GM23338 (cell line): Measurements from ENCODE around the gene MBNL1. TPM values are rescaled to one million over a fixed set of nuclear protein-coding genes. Genes with fewer than 3 reads are reported as not detected.
"Not testable (repeated sequence)": the region's sequence is repeated elsewhere in the genome, so short reads cannot be mapped to it uniquely, and the experiment has no call there.

Experiments used
- ATAC-seq: fragments of 200-7000 bp; cut with Tn5 transposase; 3 replicates; pipeline ENCODE4 v1.9.1; 2020
- DNase-seq: peaks from one replicate; pipeline ENCODE4 v3.0.0-alpha.2; 2015; ENCODE audit warnings: low spot score
- H2AFZ ChIP-seq: fragments of 200-600 bp; sonication (generic); 2 replicates; pipeline ENCODE4 v1.8.0; 2016; ENCODE audit warnings: antibody characterized with exemption, mild to moderate bottlenecking, moderate library complexity
- H3F3A ChIP-seq: fragments of 200-600 bp; sonication (generic); replicated peaks from 2 replicates; pipeline ENCODE4 v1.8.0; 2017; ENCODE audit warnings: antibody characterized with exemption, mixed run types, low read depth
- H3K27ac ChIP-seq: fragments of 200-600 bp; sonication (generic); 2 replicates; pipeline ENCODE4 v1.6.1; 2016; ENCODE audit warnings: low read depth
- H3K27me3 ChIP-seq: fragments of 200-600 bp; sonication (generic); 2 replicates; pipeline ENCODE4 v1.8.0; 2016; ENCODE audit warnings: mild to moderate bottlenecking, mixed run types, moderate library complexity; ENCODE audit not compliant: insufficient read depth
- H3K36me3 ChIP-seq: fragments of 200-600 bp; sonication (generic); 2 replicates; pipeline ENCODE4 v1.8.0; 2016; ENCODE audit warnings: mild to moderate bottlenecking; ENCODE audit not compliant: insufficient read depth
- H3K4me1 ChIP-seq: fragments of 200-600 bp; sonication (generic); 2 replicates; pipeline ENCODE4 v1.8.0; 2016; ENCODE audit warnings: mild to moderate bottlenecking, moderate library complexity; ENCODE audit not compliant: insufficient read depth
- H3K4me2 ChIP-seq: fragments of 200-600 bp; sonication (generic); 2 replicates; pipeline ENCODE4 v1.7.1; 2017; ENCODE audit warnings: mixed run types
- H3K4me3 ChIP-seq: fragments of 200-600 bp; sonication (generic); 2 replicates; pipeline ENCODE4 v1.6.1; 2016; ENCODE audit warnings: mixed run types
- H3K79me2 ChIP-seq: fragments of 200-600 bp; sonication (generic); replicated peaks from 2 replicates; pipeline ENCODE4 v1.8.0; 2017; ENCODE audit warnings: mild to moderate bottlenecking; ENCODE audit not compliant: insufficient read depth
- H3K9me2 ChIP-seq: fragments of 200-600 bp; sonication (generic); 2 replicates; pipeline ENCODE4 v1.8.0; 2017; ENCODE audit not compliant: insufficient read depth
- H4K20me1 ChIP-seq: fragments of 200-600 bp; sonication (generic); replicated peaks from 2 replicates; pipeline ENCODE4 v1.8.0; 2017; ENCODE audit warnings: mild to moderate bottlenecking; ENCODE audit not compliant: insufficient read depth
- H3K27ac Mint-ChIP-seq: 2 replicates; pipeline ENCODE4 v1.8.0; 2020; ENCODE audit warnings: inconsistent platforms, mild to moderate bottlenecking, moderate library complexity, mixed read lengths
- H3K27me3 Mint-ChIP-seq: 3 replicates; pipeline ENCODE4 v1.8.0; 2022; ENCODE audit warnings: low read depth, mild to moderate bottlenecking, moderate library complexity, mixed read lengths, inconsistent platforms; ENCODE audit not compliant: insufficient read depth, poor library complexity
- H3K36me3 Mint-ChIP-seq: 3 replicates; pipeline ENCODE4 v1.8.0; 2021; ENCODE audit warnings: low read depth, mild to moderate bottlenecking, inconsistent platforms, moderate library complexity, mixed read lengths
- H3K4me1 Mint-ChIP-seq: 3 replicates; pipeline ENCODE4 v1.8.0; 2020; ENCODE audit warnings: mild to moderate bottlenecking, inconsistent platforms, mixed read lengths
- H3K4me3 Mint-ChIP-seq: 3 replicates; pipeline ENCODE4 v1.8.0; 2021; ENCODE audit warnings: moderate library complexity, mild to moderate bottlenecking, inconsistent platforms, mixed read lengths
- H3K9me3 Mint-ChIP-seq: 3 replicates; pipeline ENCODE4 v1.8.0; 2020; ENCODE audit warnings: moderate library complexity, mild to moderate bottlenecking, inconsistent platforms, mixed read lengths
- CTCF ChIP-seq, 2 experiments: fragments of 200-600 bp in 1 of 2; sonication (generic) in 1 of 2; conservative IDR thresholded peaks; 2 replicates each; pipeline versions ENCODE4 v1.5.1 to v1.6.1; 2016 to 2017; ENCODE audit warnings: antibody characterized with exemption in 2 of 2, low read depth in 2 of 2, mild to moderate bottlenecking in 2 of 2, moderate library complexity in 1 of 2
- ETS1 ChIP-seq: IDR thresholded peaks from 2 replicates; pipeline ENCODE4 v1.6.1; 2016; ENCODE audit warnings: antibody characterized with exemption
- EZH2 ChIP-seq: fragments of 200-600 bp; sonication (generic); IDR thresholded peaks from one replicate; pipeline ENCODE4 v1.8.0; 2017; ENCODE audit warnings: antibody characterized with exemption, mild to moderate bottlenecking, low read depth; ENCODE audit not compliant: unreplicated experiment
- EZH2phosphoT487 ChIP-seq: fragments of 200-600 bp; sonication (generic); IDR thresholded peaks from one replicate; pipeline ENCODE4 v1.8.1; 2018; ENCODE audit warnings: antibody characterized with exemption; ENCODE audit not compliant: unreplicated experiment
- JUNB ChIP-seq: IDR thresholded peaks from one replicate; pipeline ENCODE4 v1.6.1; 2016; ENCODE audit warnings: antibody characterized with exemption; ENCODE audit not compliant: unreplicated experiment
- NANOG ChIP-seq: IDR thresholded peaks from 2 replicates; pipeline ENCODE4 v1.6.1; 2016; ENCODE audit warnings: antibody characterized with exemption, borderline replicate concordance
- POLR2AphosphoS5 ChIP-seq: IDR thresholded peaks from 2 replicates; pipeline ENCODE4 v1.6.1; 2016; ENCODE audit warnings: antibody characterized with exemption, low read depth
- REST ChIP-seq: IDR thresholded peaks from one replicate; pipeline ENCODE4 v1.6.1; 2018; ENCODE audit warnings: antibody characterized with exemption; ENCODE audit not compliant: unreplicated experiment
- STAT1 ChIP-seq: IDR thresholded peaks from one replicate; pipeline ENCODE4 v1.6.1; 2016; ENCODE audit warnings: antibody characterized with exemption; ENCODE audit not compliant: unreplicated experiment
- ZNF114 ChIP-seq: fragments of 250-450 bp; sonication (Bioruptor Pico); IDR thresholded peaks from 2 replicates; pipeline ENCODE4 v1.5.0; 2020; ENCODE audit warnings: mild to moderate bottlenecking, moderate library complexity
- ZNF331 ChIP-seq: fragments of 250-450 bp; sonication (Bioruptor Pico); IDR thresholded peaks from 2 replicates; pipeline ENCODE4 v1.5.0; 2020; ENCODE audit warnings: low read depth, mild to moderate bottlenecking, moderate library complexity
- polyA plus RNA-seq: library from polyadenylated mRNA; unstranded; fragments of >200 nt; fragmentation: Nextera tagmentation; extraction: Ambion mirVana; gene quantifications from 2 replicates; pipeline ENCODE4 v1.2.1, GENCODE V29; 2016
- total RNA-seq: library from RNA; depleted of rRNA; stranded (reverse); fragments of >200 nt; shearing (Covaris generic); gene quantifications from 2 replicates; pipeline ENCODE4 v1.2.3, GENCODE V29; 2014

Gene MBNL1
- total and polyA plus RNA-seq, 2 experiments from 2014 or later = 9.4 to 23.2 TPM

GRCh38 chr3:152335273-152335672 lies 66.5 kb downstream of the MBNL1 start:
- DNase-seq (no peak), ATAC-seq (no peak)
- H3K4me3 ChIP-seq = no peak overlapping the region
- no peaks in the 10 kb centered on the region for H3K4me1 ChIP-seq
- Mint-ChIP-seq H3K4me3 (no peak overlapping the region), H3K4me1 (peaks cover 4% of the 10 kb centered on the region; the same call in 2 of the 3 replicates), H3K27ac (no peak overlapping the region), H3K36me3 (no peaks in the 10 kb centered on the region), H3K9me3 (no peaks in the 10 kb centered on the region), H3K27me3 (no peaks in the 10 kb centered on the region)
- H3F3A ChIP-seq = no peaks in the 10 kb centered on the region
- no peaks in the 10 kb centered on the region for H3K9me2 ChIP-seq
- H3K36me3 ChIP-seq = no peaks in the 10 kb centered on the region
- H3K27ac ChIP-seq = no peak overlapping the region
- TF ChIP-seq POLR2AphosphoS5 (no peak), ZNF114 (no peak), JUNB (no peak), EZH2 (no peak), CTCF (conservative IDR thresholded peaks at IDR 0.05; ENCODE audit: low read depth in 2 of 2) (no peak), EZH2phosphoT487 (no peak), REST (no peak), STAT1 (no peak), NANOG (no peak), ZNF331 (no peak), ETS1 (no peak)
- no peaks in the 10 kb centered on the region for H3K27me3 ChIP-seq
- no peaks in the 10 kb centered on the region for H4K20me1 ChIP-seq
- H3K4me2 ChIP-seq = no peak overlapping the region
- no peak overlapping the region for H2AFZ ChIP-seq
- H3K79me2 ChIP-seq = peaks cover 20% of the 10 kb centered on the region

GRCh38 chr3:152337337-152337736 lies 68.6 kb downstream of the MBNL1 start:
- not testable (repeated sequence) for DNase-seq, H3K27ac Mint-ChIP-seq, ATAC-seq, H3K4me2 ChIP-seq, H2AFZ ChIP-seq, H3K79me2 ChIP-seq, H3K36me3 Mint-ChIP-seq, H3F3A ChIP-seq, H3K4me1 Mint-ChIP-seq, H3K4me3 Mint-ChIP-seq, H3K27ac ChIP-seq, H3K9me3 Mint-ChIP-seq, H3K27me3 Mint-ChIP-seq, H3K4me1 ChIP-seq, H3K4me3 ChIP-seq, H3K36me3 ChIP-seq, H3K27me3 ChIP-seq, H3K9me2 ChIP-seq, H4K20me1 ChIP-seq
